SU-DHL-6 (cell line): ENCODE measurements around the gene ZNF785.
"Not testable (repeated sequence)": the region's sequence is repeated elsewhere in the genome, so short reads cannot be mapped to it uniquely, and the experiment has no call there.

Experiments
- H2AFZ ChIP-seq: fragments of 200-600 bp; sonication (generic); 2 replicates; pipeline ENCODE4 v1.6.1; 2014; ENCODE audit warnings: low read depth, mild to moderate bottlenecking, moderate library complexity, mixed read lengths, antibody characterized with exemption, low read length; ENCODE audit not compliant: severe bottlenecking
- H3F3A ChIP-seq: fragments of 200-600 bp; shearing (Covaris generic); 2 replicates; pipeline ENCODE4 v1.6.0; 2016; ENCODE audit warnings: antibody characterized with exemption, mild to moderate bottlenecking; ENCODE audit not compliant: insufficient read depth
- H3K27ac ChIP-seq: fragments of 200-600 bp; sonication (generic); 2 replicates; pipeline ENCODE4 v1.5.1; 2016; ENCODE audit warnings: low read depth, mild to moderate bottlenecking, low read length, moderate library complexity, mixed read lengths
- H3K27me3 ChIP-seq: fragments of 200-600 bp; sonication (generic), shearing (Covaris generic); 2 replicates; pipeline ENCODE4 v1.6.0; 2014; ENCODE audit warnings: mild to moderate bottlenecking, low read length
- H3K36me3 ChIP-seq: fragments of 200-600 bp; sonication (generic); 2 replicates; pipeline ENCODE4 v1.6.1; 2014; ENCODE audit warnings: mild to moderate bottlenecking, low read length, mixed read lengths
- H3K4me2 ChIP-seq: fragments of 300-600, 200-600 bp; shearing (Covaris generic), sonication (generic); 2 replicates; pipeline ENCODE4 v1.6.0; 2014; ENCODE audit warnings: low read length, low read depth, mild to moderate bottlenecking; ENCODE audit not compliant: poor library complexity, severe bottlenecking
- H3K4me3 ChIP-seq: fragments of 200-600 bp; sonication (generic); 2 replicates; pipeline ENCODE4 v1.5.1; 2014; ENCODE audit warnings: antibody characterized with exemption, low read length, mild to moderate bottlenecking, mixed read lengths; ENCODE audit not compliant: insufficient read depth, poor library complexity, severe bottlenecking
- H3K79me2 ChIP-seq: fragments of 200-600 bp; sonication (generic); 2 replicates; pipeline ENCODE4 v1.6.1; 2014; ENCODE audit warnings: mild to moderate bottlenecking, low read length, moderate library complexity; ENCODE audit not compliant: insufficient read depth
- H3K9ac ChIP-seq: fragments of 200-600 bp; sonication (generic); 2 replicates; pipeline ENCODE4 v1.7.0; 2014; ENCODE audit warnings: mild to moderate bottlenecking, low read length
- H3K9me2 ChIP-seq: fragments of 200-600 bp; sonication (generic); replicated peaks from 2 replicates; pipeline ENCODE4 v1.6.1; 2014; ENCODE audit warnings: low read length; ENCODE audit not compliant: insufficient read depth
- H3K9me3 ChIP-seq: fragments of 200-600 bp; sonication (generic); 2 replicates; pipeline ENCODE4 v1.6.1; 2014; ENCODE audit warnings: low read length, mixed read lengths; ENCODE audit not compliant: insufficient read depth
- H4K20me1 ChIP-seq: fragments of 200-600 bp; sonication (generic); 2 replicates; pipeline ENCODE4 v1.6.1; 2014; ENCODE audit warnings: low read depth, mild to moderate bottlenecking, antibody characterized with exemption, low read length, moderate library complexity, mixed read lengths
- CTCF ChIP-seq: fragments of 200-600 bp; sonication (generic); IDR thresholded peaks from one replicate; pipeline ENCODE4 v1.5.1; 2017; ENCODE audit warnings: antibody characterized with exemption, mild to moderate bottlenecking, low read length, moderate library complexity; ENCODE audit not compliant: insufficient read depth, poor library complexity, severe bottlenecking
- EZH2phosphoT487 ChIP-seq: fragments of 200-600 bp; sonication (generic), shearing (Covaris generic); conservative IDR thresholded peaks from 2 replicates; pipeline ENCODE4 v1.6.1; 2018; ENCODE audit warnings: mild to moderate bottlenecking, antibody characterized with exemption, low read length, moderate library complexity, mixed read lengths

Gene ZNF785

DNA sequence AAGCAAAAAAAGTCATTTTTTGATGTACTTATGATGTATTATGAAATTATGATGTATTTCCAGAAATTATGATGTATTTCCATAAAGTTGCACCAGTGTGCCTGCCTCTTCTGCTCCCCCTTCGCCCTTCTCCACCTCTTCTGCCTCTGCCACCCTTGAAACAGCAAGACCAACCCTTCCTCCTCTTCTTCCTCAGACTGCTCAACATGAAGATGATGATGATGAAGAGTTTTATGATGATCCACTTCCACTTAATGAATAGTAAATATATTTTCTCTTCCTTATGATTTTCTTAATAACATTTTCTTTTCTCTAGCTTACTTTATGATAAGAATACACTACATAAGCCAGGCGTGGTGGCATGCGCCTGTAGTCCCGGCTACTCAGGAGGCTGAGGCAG, 7.4 kb upstream of the ZNF785 start:
- Histone ChIP-seq H3K4me2 (no peak overlapping the region), H3K79me2 (no peaks in the 10 kb centered on the region), H3K27ac (no peak overlapping the region), H3K36me3 (no peaks in the 10 kb centered on the region), H3K27me3 (no peaks in the 10 kb centered on the region), H3K9me3 (no peaks in the 10 kb centered on the region), H3K4me3 (no peak overlapping the region), H3K9me2 (no peaks in the 10 kb centered on the region), H4K20me1 (no peaks in the 10 kb centered on the region), H3K9ac (no peak overlapping the region), H2AFZ (no peak overlapping the region), H3F3A (no peaks in the 10 kb centered on the region; the same call in 1 of the 2 replicates)
- TF ChIP-seq EZH2phosphoT487 = no peak
- no peak for TF ChIP-seq CTCF

GRCh38 chr16:30590869-30591268, 5.4 kb upstream of the ZNF785 start:
- not testable (repeated sequence) for H4K20me1 ChIP-seq, H3F3A ChIP-seq, H3K36me3 ChIP-seq, H3K9me3 ChIP-seq, H3K4me3 ChIP-seq, H2AFZ ChIP-seq, H3K9ac ChIP-seq, H3K27me3 ChIP-seq, H3K9me2 ChIP-seq, H3K27ac ChIP-seq, H3K79me2 ChIP-seq, H3K4me2 ChIP-seq

GRCh38 chr16:30589582-30589981, 4.1 kb upstream of the ZNF785 start:
- not testable (repeated sequence) for H3K9ac ChIP-seq, H3F3A ChIP-seq, H3K79me2 ChIP-seq, H3K4me2 ChIP-seq, H3K4me3 ChIP-seq, H3K36me3 ChIP-seq, H3K9me2 ChIP-seq, H3K27me3 ChIP-seq, H3K27ac ChIP-seq, H2AFZ ChIP-seq, H3K9me3 ChIP-seq, H4K20me1 ChIP-seq

GRCh38 chr16:30588651-30589050, 3.2 kb upstream of the ZNF785 start:
- Histone ChIP-seq H3K4me3 (no peak overlapping the region), H3K4me2 (no peak overlapping the region), H3K9ac (no peak overlapping the region), H3K9me3 (no peaks in the 10 kb centered on the region), H3F3A (no peaks in the 10 kb centered on the region; the same call in 1 of the 2 replicates), H3K27ac (no peak overlapping the region), H3K9me2 (no peaks in the 10 kb centered on the region), H2AFZ (no peak overlapping the region), H3K36me3 (no peaks in the 10 kb centered on the region), H3K79me2 (no peaks in the 10 kb centered on the region), H4K20me1 (no peaks in the 10 kb centered on the region), H3K27me3 (no peaks in the 10 kb centered on the region)
- TF ChIP-seq CTCF = no peak
- TF ChIP-seq EZH2phosphoT487 = no peak
